GM21576 (cell line): Measurements from ENCODE around the gene COX6A1.
"Not testable (repeated sequence)": the region's sequence is repeated elsewhere in the genome, so short reads cannot be mapped to it uniquely, and the experiment has no call there.

Source experiments
- ATAC-seq: cut with Tn5 transposase; IDR thresholded peaks from one replicate; pipeline ENCODE4 v1.9.1; 2021; ENCODE audit warnings: mild to moderate bottlenecking, moderate library complexity; ENCODE audit not compliant: unreplicated experiment

The COX6A1 gene

GRCh38 chr12:120425797-120426196 lies 12.1 kb upstream of the COX6A1 start:
- no peak for ATAC-seq

GRCh38 chr12:120428597-120429229 lies 9.2 kb upstream of the COX6A1 start:
- ATAC-seq, result no peak

GRCh38 chr12:120429368-120429767 lies 8.5 kb upstream of the COX6A1 start:
- no peak for ATAC-seq

GRCh38 chr12:120432772-120433525 lies 5.0 kb upstream of the COX6A1 start:
- no peak for ATAC-seq

GRCh38 chr12:120438495-120439198 lies 734 bp downstream of the COX6A1 start:
- ATAC-seq, result no peak

- no peak for ATAC-seq
Observed at GRCh38 chr12:120439646-120440247, 1.8 kb downstream of the COX6A1 start.

GRCh38 chr12:120444676-120445075 lies 6.8 kb downstream of the COX6A1 start:
- ATAC-seq, result no peak

- ATAC-seq, result peak; percentile 85
Observed at GRCh38 chr12:120445911-120446843, 8.3 kb downstream of the COX6A1 start, which contains the start of the genes GATC and TRIAP1. Gene GATC, plus strand, starts transcription at chr12:120446444. Its CDS starts 37 bp downstream, at chr12:120446481. Gene TRIAP1, minus strand, starts transcription at chr12:120446384. Its CDS starts 12 bp downstream, at chr12:120446372.

- not testable (repeated sequence) for ATAC-seq
Observed at GRCh38 chr12:120446844-120447178, 8.9 kb downstream of the COX6A1 start.

GRCh38 chr12:120447992-120448391 lies 10.1 kb downstream of the COX6A1 start:
- ATAC-seq, result no peak

- ATAC-seq, result not testable (repeated sequence)
Observed at GRCh38 chr12:120452524-120452923, 14.6 kb downstream of the COX6A1 start.

GRCh38 chr12:120453060-120453750 lies 15.3 kb downstream of the COX6A1 start:
- no peak for ATAC-seq

- no peak for ATAC-seq
Observed at GRCh38 chr12:120453977-120454376, 16.1 kb downstream of the COX6A1 start.

GRCh38 chr12:120455302-120455701 lies 17.4 kb downstream of the COX6A1 start:
- ATAC-seq, result no peak

- no peak for ATAC-seq
Observed at GRCh38 chr12:120457133-120457532, 19.2 kb downstream of the COX6A1 start.

- ATAC-seq, result no peak
Observed at GRCh38 chr12:120460157-120460556, 22.2 kb downstream of the COX6A1 start.

- ATAC-seq, result no peak
Observed at GRCh38 chr12:120462099-120462640, 24.3 kb downstream of the COX6A1 start.

GRCh38 chr12:120463712-120464111 lies 25.8 kb downstream of the COX6A1 start:
- no peak for ATAC-seq

- no peak for ATAC-seq
Observed at GRCh38 chr12:120465756-120466155, 27.8 kb downstream of the COX6A1 start.
